Right forelimb (tissue), 1 donor: ENCODE data around the gene VAMP4.

Source experiments
- DNase-seq: peaks from one replicate; pipeline ENCODE4 v3.0.0-alpha.2; 2018

The VAMP4 gene, protein sequence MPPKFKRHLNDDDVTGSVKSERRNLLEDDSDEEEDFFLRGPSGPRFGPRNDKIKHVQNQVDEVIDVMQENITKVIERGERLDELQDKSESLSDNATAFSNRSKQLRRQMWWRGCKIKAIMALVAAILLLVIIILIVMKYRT

GRCh38 chr1:171741872-171742576 lies at the start of gene VAMP4:
VAMP4 (minus strand) TSS chr1:171742065; CDS start chr1:171738414, 3,651 bp downstream.
- DNase-seq: peak; percentile 93

DNA sequence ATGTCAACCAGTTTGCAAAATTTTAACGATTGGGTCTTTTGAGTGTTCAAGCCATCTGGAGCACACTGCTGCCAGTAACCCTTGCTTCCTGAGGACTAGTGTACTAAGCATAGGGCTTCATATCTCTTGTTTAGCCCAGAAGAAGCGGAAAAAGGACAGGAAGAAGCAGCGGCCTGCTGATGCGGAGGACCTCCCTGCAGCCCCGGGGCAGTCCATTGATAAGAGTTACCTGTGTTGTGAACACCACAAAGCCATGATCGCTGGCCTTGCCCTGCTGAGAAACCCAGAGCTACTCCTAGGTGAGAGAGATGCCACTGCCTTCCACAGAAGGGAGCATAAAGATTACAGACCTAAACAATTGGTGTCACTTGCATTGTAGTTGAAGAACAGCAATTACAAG lies 48.5 kb upstream of the VAMP4 start:
- DNase-seq: no peak

- DNase-seq: no peak
Observed at GRCh38 chr1:171788696-171789095, 46.8 kb upstream of the VAMP4 start.

DNA sequence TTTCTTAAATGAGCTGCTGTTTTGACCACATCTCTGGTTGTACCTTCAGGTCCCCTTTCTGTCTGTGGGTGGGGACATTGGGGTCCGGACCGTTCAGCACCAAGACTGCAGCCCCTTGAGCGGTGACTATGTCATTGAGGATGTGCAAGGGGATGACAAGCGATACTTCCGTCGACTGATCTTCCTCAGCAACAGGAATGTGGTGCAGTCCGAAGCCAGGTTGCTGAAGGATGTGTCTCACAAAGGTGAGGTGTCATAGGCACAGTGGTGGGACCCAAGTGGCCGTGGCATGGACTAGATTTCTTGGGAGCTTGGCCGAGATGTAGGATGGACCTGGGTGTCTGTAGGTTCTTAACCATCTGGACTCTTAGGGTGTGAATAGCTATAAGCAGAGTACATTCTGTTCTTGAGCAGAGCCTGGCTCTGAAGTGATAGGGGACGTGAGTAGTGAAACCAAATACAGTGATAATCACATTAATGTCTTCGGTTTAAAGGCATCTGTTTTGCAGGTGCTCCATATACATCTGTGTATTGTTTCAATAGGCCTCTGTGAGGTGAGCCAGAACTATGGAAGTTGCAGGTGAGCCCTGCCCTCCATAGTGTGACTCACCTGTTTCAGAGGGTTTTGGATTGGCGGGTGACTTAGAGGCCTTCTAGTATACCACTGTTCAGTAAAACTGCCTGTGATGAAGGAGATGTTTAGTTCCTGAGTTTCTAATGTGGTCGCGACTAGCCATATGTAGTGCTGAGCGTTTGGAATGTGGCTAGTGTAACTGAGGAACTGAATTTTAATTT lies 46.0 kb upstream of the VAMP4 start:
- no peak for DNase-seq

DNA sequence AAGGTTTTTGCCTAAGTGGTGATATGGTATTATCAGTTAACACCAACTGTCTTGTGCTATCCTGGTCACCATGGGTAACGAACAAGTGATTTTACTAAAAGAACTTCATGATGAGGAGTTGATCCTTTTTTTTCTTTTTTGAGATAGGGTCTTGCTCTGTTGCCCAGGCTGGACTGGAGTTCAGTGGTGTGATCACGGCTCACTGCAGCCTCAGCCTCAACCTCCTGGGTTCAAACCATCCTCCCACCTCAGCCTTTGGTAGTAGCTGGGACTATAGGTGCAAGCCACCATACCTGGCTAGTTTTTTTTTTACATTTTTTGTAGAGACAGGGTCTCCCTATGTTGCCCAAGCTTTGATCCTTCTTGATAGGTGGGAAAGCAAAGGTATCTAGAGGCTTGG lies 44.7 kb upstream of the VAMP4 start:
- no peak for DNase-seq

GRCh38 chr1:171785766-171786165 lies 43.9 kb upstream of the VAMP4 start:
- no peak for DNase-seq

DNA sequence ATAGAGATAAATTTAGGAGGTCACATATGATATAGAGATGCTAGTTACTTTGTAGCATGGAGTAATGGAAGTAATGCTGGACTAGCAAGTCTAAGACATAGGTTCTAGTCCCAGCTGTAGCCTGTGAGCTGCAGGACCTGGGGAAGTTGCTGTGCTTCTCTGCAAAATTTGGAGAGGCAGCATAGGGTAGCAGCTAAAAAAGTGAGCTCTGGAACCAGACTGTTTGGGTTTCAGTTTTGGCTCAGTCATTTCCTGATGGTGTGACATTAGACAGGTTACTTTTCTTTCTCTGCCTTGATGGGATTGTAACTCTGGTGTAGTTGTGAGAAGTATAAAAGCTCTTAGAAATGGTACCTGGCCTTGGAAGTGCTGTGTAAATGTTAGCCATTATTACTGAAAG lies 42.9 kb upstream of the VAMP4 start:
- DNase-seq: no peak

GRCh38 chr1:171783816-171784530 lies 42.1 kb upstream of the VAMP4 start:
- DNase-seq: no peak

DNA sequence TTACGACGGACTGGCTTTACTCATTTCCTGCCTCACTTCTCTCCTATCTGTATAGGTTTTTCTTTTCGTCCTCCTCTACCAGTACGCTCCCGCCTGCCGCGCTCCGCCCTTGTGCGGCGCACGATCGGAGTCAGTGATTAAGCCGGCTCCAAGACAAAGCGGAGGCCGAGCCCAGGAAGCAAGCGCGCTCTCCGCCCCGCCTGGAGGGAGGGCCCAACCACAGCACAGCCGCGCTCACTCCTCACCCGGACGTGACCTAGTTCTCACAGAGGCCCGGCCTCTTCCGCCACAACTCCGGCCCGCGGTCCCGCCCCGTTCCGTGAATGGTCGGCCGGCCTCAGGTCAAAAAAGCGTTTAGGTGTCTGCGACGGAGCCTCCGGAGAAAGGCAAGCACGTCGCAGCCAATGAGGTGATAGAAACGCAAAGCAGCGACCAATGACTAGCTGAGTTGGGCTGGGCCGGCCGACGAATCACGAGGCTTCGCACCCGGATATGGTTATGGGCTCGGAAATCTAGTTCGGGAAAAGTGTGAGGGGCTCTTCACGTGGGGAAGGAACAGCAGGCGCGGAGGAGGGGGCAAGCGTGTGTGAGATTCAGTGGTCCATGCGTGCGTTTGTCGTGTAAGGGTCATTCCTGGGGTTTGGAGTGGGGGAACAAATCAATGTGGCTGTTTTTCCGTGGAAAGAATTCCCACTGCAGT lies 39.5 kb upstream of the VAMP4 start, which contains the start of gene METTL13:
TSS of gene METTL13 (plus strand) at position 485 of the 700 bp plus-strand sequence. CDS start 308 bp downstream, outside the sequence.
- peak; percentile 98 for DNase-seq

DNA sequence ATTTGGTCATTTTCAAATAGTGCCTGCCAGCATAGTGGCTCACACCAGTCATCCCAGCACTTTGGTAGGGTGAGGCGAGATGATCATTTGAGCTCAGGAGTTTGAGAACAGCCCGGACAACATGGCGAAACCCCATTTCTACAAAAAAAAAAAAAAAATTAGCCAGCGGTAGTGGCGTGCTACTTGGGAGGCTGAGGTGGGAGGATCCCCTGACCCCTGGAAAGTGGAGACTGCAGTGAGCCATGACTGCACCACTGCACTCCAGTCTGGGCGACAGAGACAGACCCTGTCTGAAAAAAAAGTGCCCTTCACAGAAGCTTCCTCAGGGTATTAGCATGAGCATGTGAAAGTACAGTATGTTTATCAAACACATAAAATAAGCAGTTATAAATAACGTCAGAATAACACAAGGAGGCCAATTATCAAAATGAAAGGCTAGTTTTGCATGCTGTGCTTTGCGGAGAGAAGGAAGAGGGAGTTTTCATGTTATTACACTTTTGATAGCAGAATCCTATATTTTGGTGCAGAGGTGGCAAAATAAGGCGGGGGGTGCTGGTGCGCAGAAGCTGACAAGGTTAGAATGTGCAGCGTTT lies 38.8 kb upstream of the VAMP4 start:
- DNase-seq: no peak

DNA sequence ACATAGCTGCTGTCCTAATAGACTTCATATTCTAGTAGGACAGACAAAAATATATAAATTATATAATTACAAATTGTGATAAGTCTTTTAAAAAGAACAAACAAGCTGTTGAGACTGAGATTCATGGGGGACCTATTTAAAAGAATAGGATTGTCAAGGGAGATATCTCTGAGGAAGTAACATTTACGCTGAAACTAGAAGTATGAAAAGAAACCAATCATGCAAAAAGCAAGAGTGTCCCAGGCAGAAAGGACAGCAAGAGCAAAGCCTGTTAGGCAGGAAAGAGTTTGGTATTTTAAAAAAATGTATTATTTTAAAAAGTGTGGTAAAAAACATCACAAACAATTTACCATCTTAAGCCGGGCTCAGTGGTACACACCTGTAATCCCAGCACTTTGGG lies 30.4 kb upstream of the VAMP4 start:
- DNase-seq: no peak

DNA sequence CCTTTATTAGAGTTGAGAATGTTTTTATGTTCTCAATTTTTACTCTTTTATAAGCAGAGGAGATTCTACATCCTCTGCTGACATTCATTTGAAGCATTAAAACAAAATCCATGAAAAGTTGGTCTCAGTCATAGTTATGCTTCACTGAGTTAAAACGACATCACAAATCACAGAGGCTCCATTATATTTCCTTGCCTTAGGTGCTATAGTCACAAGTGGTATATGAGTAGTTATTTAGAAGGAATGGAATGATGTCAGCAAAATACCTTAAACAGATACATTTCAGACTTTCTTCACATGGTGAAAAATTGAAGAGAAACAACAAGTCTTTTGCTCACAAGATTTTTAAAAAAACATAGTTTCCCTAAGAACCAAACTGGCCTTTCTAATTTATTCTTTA lies 27.9 kb upstream of the VAMP4 start:
- DNase-seq: no peak

GRCh38 chr1:171769171-171769570 lies 27.3 kb upstream of the VAMP4 start:
- DNase-seq: no peak

DNA sequence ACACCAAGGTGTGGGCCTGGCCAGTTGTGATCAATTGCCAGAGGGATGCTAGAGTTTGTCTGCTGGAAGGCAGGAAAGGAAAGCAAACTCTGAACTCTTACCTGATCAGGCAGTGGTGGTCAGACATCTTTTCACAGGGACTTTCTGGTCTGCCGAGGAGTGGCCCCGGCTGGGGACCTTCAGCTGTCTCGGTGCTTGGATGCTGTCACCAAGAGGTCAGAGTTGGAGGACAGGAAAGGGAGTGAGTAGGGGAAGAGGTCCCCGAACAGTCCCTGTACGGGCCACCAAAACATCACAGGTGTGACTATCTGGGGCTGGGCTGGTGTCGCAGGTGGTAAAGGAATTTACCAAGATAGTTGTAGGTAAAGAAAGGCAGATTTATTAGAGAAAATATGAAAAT lies 21.9 kb upstream of the VAMP4 start:
- DNase-seq: no peak

GRCh38 chr1:171762143-171762563 lies 20.3 kb upstream of the VAMP4 start:
- DNase-seq: no peak

DNA sequence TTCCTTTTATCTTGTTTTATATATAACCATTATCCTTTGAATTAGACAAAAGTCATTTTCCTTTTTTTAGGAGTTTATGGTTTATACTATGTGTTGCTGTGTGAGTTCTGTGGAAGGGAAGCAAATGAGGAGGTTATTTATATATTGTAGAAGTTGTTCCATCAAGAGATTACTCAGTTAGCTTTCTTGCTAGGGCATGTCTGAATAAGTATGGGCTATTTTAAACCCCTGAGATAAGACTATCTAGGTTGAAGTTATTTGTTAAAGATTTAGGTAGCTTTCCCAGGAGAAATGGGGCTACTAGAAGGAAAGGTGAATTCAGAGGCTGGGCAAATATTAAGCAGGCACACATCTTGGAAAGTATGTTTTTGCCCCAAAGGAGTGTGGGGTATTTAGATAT lies 16.1 kb upstream of the VAMP4 start:
- DNase-seq: no peak

GRCh38 chr1:171756856-171757255 lies 15.0 kb upstream of the VAMP4 start:
- no peak for DNase-seq

- no peak for DNase-seq
Observed at GRCh38 chr1:171754971-171755370, 13.1 kb upstream of the VAMP4 start.

DNA sequence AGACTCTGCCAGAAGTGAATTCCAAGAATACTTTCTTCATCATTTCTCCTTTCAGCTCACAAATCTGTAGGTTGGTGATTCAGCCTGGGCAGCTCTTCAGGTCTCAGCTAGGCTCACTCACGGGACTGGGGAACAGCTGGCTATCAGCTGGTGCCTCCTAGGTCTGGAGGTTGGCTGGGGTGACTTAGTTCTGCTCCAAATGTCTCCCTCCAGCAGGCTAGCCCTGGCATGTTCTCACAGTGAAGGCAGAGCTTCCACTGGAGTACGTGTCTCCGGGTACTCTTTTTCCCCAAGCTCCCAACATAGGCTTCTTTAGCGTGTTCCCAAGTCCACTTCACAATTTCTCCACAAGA lies 12.5 kb upstream of the VAMP4 start:
- no peak for DNase-seq

DNA sequence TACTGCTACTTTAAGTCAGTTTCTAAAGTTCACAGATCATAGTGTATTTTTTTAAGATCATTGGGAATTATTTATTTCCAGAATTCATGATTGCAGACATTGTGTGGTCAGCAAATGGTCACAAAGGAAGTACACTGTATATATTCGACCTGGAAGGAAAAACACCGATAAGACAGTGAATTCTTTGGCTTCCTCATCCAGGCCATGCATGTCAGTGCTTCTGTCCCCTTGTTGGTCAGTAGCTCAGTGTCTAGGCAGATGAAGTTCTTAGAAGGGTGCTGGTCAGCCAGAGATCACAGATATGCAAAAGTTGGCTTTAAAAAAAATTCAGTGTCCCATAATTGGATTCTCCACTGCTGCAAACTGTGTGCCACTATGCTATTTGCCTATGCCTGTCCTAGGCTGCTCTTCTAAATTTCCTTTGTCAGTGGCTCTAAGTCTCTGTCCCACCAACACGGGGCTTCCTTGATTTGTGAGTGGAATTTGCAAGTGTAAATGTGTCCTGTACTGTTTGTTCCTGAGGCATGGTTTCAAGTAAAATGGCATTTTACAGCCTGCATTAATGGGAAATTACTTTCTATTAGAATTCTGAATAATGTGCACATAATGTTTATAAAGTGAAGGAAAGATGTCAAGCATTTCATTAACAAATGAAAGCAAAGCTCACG lies 12.0 kb upstream of the VAMP4 start:
- DNase-seq: no peak

DNA sequence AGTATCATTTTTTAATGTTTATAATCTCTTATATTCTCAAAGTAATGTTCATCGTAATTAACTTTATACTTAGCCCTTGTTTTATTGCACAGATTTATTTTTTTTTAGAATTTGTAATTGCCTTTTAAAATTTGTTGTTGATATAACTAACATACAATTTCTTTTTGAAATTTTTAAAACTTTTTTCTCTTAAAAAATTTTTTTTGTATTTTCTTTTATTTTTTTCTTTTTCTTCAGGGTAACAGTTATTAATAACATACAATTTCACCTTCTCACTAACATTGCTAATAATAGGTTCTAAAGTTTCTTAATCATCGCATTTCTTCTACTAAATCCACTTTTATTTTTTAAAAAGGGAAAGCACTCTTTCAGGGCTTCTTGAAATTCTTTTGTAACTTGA lies 11.3 kb upstream of the VAMP4 start:
- DNase-seq: no peak

DNA sequence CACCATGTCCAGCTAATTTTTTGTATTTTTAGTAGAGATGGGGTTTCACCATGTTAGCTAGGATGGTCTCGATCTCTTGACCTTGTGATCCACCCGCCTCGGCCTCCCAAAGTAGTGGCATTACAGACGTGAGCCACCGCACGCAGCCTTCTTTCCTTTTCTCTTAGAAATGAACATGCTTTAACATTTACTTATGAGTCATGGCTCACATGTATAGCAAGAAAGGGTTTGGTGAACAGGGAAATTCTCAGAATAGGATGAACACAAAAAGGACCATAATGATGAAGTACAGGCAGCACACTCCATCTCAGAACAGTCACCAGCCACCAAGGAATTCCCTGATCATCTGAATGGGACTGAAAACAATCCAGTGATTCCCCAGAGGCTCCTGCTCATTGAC lies 9.4 kb upstream of the VAMP4 start:
- DNase-seq: no peak
